Activated T-cell treated with anti-CD3 and anti-CD28 coated beads, Interleukin-2, amount 50 U/mL, for 4 hours (primary cell): Measurements from ENCODE around the gene DEFB124. TPM values are rescaled to one million over a fixed set of nuclear protein-coding genes. Genes with fewer than 3 reads are reported as not detected.

Experiments used
- ATAC-seq, 2 donors: fragments of 200-7000 bp; cut with Tn5 transposase; one replicate each; pipeline ENCODE4 v1.10.0; 2021
- DNase-seq: peaks from one replicate; pipeline ENCODE4 v3.0.0-alpha.2; 2020
- H3K27me3 Mint-ChIP-seq: one replicate; pipeline ENCODE4 v1.8.0; 2021; ENCODE audit warnings: low read depth, mixed read lengths
- H3K36me3 Mint-ChIP-seq: one replicate; pipeline ENCODE4 v1.8.0; 2022; ENCODE audit warnings: mixed read lengths; ENCODE audit not compliant: insufficient read depth
- H3K4me1 Mint-ChIP-seq: one replicate; pipeline ENCODE4 v1.8.0; 2021; ENCODE audit warnings: low read depth, mixed read lengths
- H3K4me3 Mint-ChIP-seq: one replicate; pipeline ENCODE4 v1.8.0; 2021; ENCODE audit warnings: mild to moderate bottlenecking, moderate library complexity, mixed read lengths
- H3K9me3 Mint-ChIP-seq: one replicate; pipeline ENCODE4 v1.8.0; 2021; ENCODE audit warnings: mixed read lengths
- total RNA-seq, 3 donors: library from RNA; stranded (reverse); gene quantifications; one replicate each; pipeline ENCODE4 v1.2.1, GENCODE V29; 2021

The DEFB124 gene
- total RNA-seq, 3 donors from 2014 or later, result not detected

GRCh38 chr20:31425797-31426196 is 49.1 kb downstream of the DEFB124 start:
- no peak for DNase-seq
- H3K4me1 Mint-ChIP-seq, result no peaks in the 10 kb centered on the region
- no peak for ATAC-seq
- no peaks in the 10 kb centered on the region for H3K9me3 Mint-ChIP-seq
- H3K36me3 Mint-ChIP-seq, result no peaks in the 10 kb centered on the region
- no peak overlapping the region for H3K4me3 Mint-ChIP-seq
- H3K27me3 Mint-ChIP-seq, result no peaks in the 10 kb centered on the region

DNA sequence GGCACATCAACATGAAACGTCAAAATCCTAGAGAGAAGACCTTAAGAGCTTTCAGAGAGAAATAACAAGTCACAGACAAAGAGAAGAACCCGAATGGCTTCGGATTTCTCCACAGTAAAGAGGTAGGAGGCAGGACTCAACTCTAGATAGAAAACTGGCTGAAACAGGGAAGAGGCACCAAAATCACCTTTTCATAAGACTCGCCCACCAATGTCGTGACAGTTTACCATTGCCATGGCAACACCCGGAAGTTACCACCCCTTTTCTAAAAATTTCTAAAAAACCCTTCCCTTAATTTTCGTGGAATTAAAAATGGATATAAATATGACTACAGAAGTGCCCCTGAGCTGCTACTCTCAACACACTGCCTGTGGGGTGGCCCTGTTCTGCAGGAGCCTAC is 56.6 kb downstream of the DEFB124 start:
- H3K4me1 Mint-ChIP-seq, result no peaks in the 10 kb centered on the region
- no peaks in the 10 kb centered on the region for H3K36me3 Mint-ChIP-seq
- no peaks in the 10 kb centered on the region for H3K9me3 Mint-ChIP-seq
- no peak for DNase-seq
- no peak for ATAC-seq
- no peak overlapping the region for H3K4me3 Mint-ChIP-seq
- H3K27me3 Mint-ChIP-seq, result peaks cover 15% of the 10 kb centered on the region

DNA sequence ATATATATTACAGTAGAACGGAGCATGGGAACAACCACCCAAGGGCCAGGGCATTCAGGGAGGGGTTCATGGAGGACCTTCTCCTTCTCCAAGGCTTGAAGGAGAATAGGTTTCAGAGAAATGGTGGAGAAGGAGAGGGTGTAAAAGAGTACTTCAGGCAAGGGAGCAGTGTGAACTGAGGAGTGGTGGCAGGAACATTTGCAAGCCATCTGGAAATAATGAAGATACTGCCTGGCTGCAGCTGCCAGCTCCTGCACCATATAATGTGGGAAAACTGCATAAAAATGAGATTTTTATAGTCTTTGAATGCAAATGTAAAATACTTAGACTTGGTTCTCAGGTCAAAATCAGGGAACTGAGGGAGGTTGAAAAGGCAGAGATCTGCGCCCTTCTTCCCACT is 59.3 kb downstream of the DEFB124 start:
- Mint-ChIP-seq H3K27me3 (peaks cover 15% of the 10 kb centered on the region), H3K4me3 (no peak overlapping the region), H3K4me1 (no peaks in the 10 kb centered on the region), H3K36me3 (no peaks in the 10 kb centered on the region), H3K9me3 (no peaks in the 10 kb centered on the region)
- DNase-seq, result no peak
- no peak for ATAC-seq

Other genes with a start within 250 kb of the DEFB124 start
- not detected for gene DEFB115, start 217.5 kb downstream of the DEFB124 start, total RNA-seq
- not detected for gene DEFB116, start 166.5 kb downstream of the DEFB124 start, total RNA-seq
- not detected for gene DEFB118, start 106.5 kb downstream of the DEFB124 start, total RNA-seq
- not detected for gene DEFB119, start 84.5 kb downstream of the DEFB124 start, total RNA-seq
- gene DEFB121, start 68.9 kb downstream of the DEFB124 start, total RNA-seq, result not detected
- not detected for gene DEFB123, start 34.5 kb downstream of the DEFB124 start, total RNA-seq
- gene REM1, start 161 bp upstream of the DEFB124 start, total RNA-seq, result not detected
- 100 to 1,000 TPM; 191 to 210 (median 195) TPM for gene HM13, start 39.3 kb upstream of the DEFB124 start, total RNA-seq
- 1 to 10 TPM; 1.4 to 1.6 (median 1.5) TPM for gene ID1, start 130.2 kb upstream of the DEFB124 start, total RNA-seq
- gene COX4I2, start 162.8 kb upstream of the DEFB124 start, total RNA-seq, result not detected
- gene BCL2L1, start 247.7 kb upstream of the DEFB124 start, total RNA-seq, result 100 to 1,000 TPM; 237 to 274 (median 248) TPM